ACC112 (cell line): Measurements from ENCODE around the gene TDRD12.
"Not testable (repeated sequence)": the region's sequence is repeated elsewhere in the genome, so short reads cannot be mapped to it uniquely, and the experiment has no call there.

Source experiments
- H2AFZ ChIP-seq: fragments of 200-600 bp; sonication (generic); one replicate; pipeline ENCODE4 v1.6.0; 2017; ENCODE audit warnings: antibody characterized with exemption, low read length; ENCODE audit not compliant: unreplicated experiment
- H3K27ac ChIP-seq: fragments of 200-600 bp; sonication (generic); 2 replicates; pipeline ENCODE4 v1.5.1; 2014; ENCODE audit warnings: low read depth, mild to moderate bottlenecking, antibody characterized with exemption, low read length, moderate library complexity
- H3K27me3 ChIP-seq: fragments of 200-600 bp; sonication (generic); 2 replicates; pipeline ENCODE4 v1.6.1; 2014; ENCODE audit warnings: mild to moderate bottlenecking, antibody characterized with exemption, low read length, moderate library complexity, mixed read lengths; ENCODE audit not compliant: insufficient read depth
- H3K36me3 ChIP-seq: fragments of 200-600 bp; sonication (generic); 2 replicates; pipeline ENCODE4 v1.6.1; 2016; ENCODE audit warnings: mild to moderate bottlenecking, antibody characterized with exemption, low read length, moderate library complexity, mixed read lengths; ENCODE audit not compliant: insufficient read depth
- H3K4me1 ChIP-seq: fragments of 200-600 bp; sonication (generic); one replicate; pipeline ENCODE4 v1.6.1; 2016; ENCODE audit warnings: low read length, mixed read lengths; ENCODE audit not compliant: insufficient read depth, unreplicated experiment, control insufficient read depth
- H3K4me3 ChIP-seq: fragments of 200-600 bp; sonication (generic); 2 replicates; pipeline ENCODE4 v1.5.1; 2014; ENCODE audit warnings: mild to moderate bottlenecking, low read depth, low read length
- H3K79me2 ChIP-seq: fragments of 200-600 bp; sonication (generic); one replicate; pipeline ENCODE4 v1.6.0; 2016; ENCODE audit warnings: low read length; ENCODE audit not compliant: control insufficient read depth, unreplicated experiment, insufficient read depth

TDRD12 gene

GRCh38 chr19:32677657-32678056 lies 41.9 kb upstream of the TDRD12 start:
- peaks cover 22% of the 10 kb centered on the region for H3K27me3 ChIP-seq
- no peak overlapping the region for H2AFZ ChIP-seq
- H3K4me1 ChIP-seq, result no peaks in the 10 kb centered on the region
- no peak overlapping the region for H3K4me3 ChIP-seq
- H3K36me3 ChIP-seq, result no peaks in the 10 kb centered on the region
- H3K79me2 ChIP-seq, result peaks cover 20% of the 10 kb centered on the region
- no peak overlapping the region for H3K27ac ChIP-seq

- Histone ChIP-seq H2AFZ (no peak overlapping the region), H3K4me3 (no peak overlapping the region), H3K27me3 (peaks cover 19% of the 10 kb centered on the region), H3K79me2 (no peaks in the 10 kb centered on the region), H3K36me3 (no peaks in the 10 kb centered on the region), H3K27ac (no peak overlapping the region), H3K4me1 (no peaks in the 10 kb centered on the region)
These were observed 38.6 kb upstream of the TDRD12 start for GRCh38 chr19:32680986-32681385.

GRCh38 chr19:32682317-32682716 lies 37.2 kb upstream of the TDRD12 start:
- no peak overlapping the region for H3K4me3 ChIP-seq
- H2AFZ ChIP-seq, result no peak overlapping the region
- H3K27me3 ChIP-seq, result peaks cover 6% of the 10 kb centered on the region
- no peaks in the 10 kb centered on the region for H3K4me1 ChIP-seq
- H3K79me2 ChIP-seq, result no peaks in the 10 kb centered on the region
- no peaks in the 10 kb centered on the region for H3K36me3 ChIP-seq
- no peak overlapping the region for H3K27ac ChIP-seq

- H3K27me3 ChIP-seq, result no peaks in the 10 kb centered on the region
- no peak overlapping the region for H2AFZ ChIP-seq
- H3K36me3 ChIP-seq, result no peaks in the 10 kb centered on the region
- H3K27ac ChIP-seq, result no peak overlapping the region
- H3K4me3 ChIP-seq, result no peak overlapping the region
- H3K79me2 ChIP-seq, result peaks cover under 1% of the 10 kb centered on the region
- peaks cover 8% of the 10 kb centered on the region for H3K4me1 ChIP-seq
These were observed 32.6 kb upstream of the TDRD12 start for GRCh38 chr19:32686847-32687475.

GRCh38 chr19:32687681-32688080 lies 31.9 kb upstream of the TDRD12 start:
- Histone ChIP-seq H3K4me3 (no peak overlapping the region), H3K27ac (no peak overlapping the region), H3K79me2 (peaks cover 8% of the 10 kb centered on the region), H3K4me1 (peaks cover 8% of the 10 kb centered on the region), H3K27me3 (no peaks in the 10 kb centered on the region), H3K36me3 (no peaks in the 10 kb centered on the region), H2AFZ (no peak overlapping the region)

GRCh38 chr19:32688311-32688710 lies 31.3 kb upstream of the TDRD12 start:
- no peak overlapping the region for H3K27ac ChIP-seq
- H3K4me1 ChIP-seq, result peaks cover 9% of the 10 kb centered on the region
- no peaks in the 10 kb centered on the region for H3K27me3 ChIP-seq
- peaks cover 14% of the 10 kb centered on the region for H3K79me2 ChIP-seq
- no peaks in the 10 kb centered on the region for H3K36me3 ChIP-seq
- no peak overlapping the region for H3K4me3 ChIP-seq
- no peak overlapping the region for H2AFZ ChIP-seq

GRCh38 chr19:32691291-32691951 lies 28.1 kb upstream of the TDRD12 start, which contains the start of gene NUDT19:
NUDT19 (plus strand) TSS chr19:32691821; CDS start chr19:32691961, 140 bp downstream.
- H3K27me3 ChIP-seq, result no peaks in the 10 kb centered on the region
- H3K36me3 ChIP-seq, result no peaks in the 10 kb centered on the region
- H3K27ac ChIP-seq, result peak within 1 kb of the TSS; percentile 53; the same call in 1 of the 2 replicates
- H2AFZ ChIP-seq, result peak within 1 kb of the TSS; percentile 74
- H3K79me2 ChIP-seq, result peaks cover 39% of the 10 kb centered on the region
- H3K4me3 ChIP-seq, result peak within 1 kb of the TSS; percentile 86
- peaks cover 14% of the 10 kb centered on the region for H3K4me1 ChIP-seq

- Histone ChIP-seq H3K27ac (peak overlapping the region; percentile 53; the same call in 1 of the 2 replicates), H3K27me3 (no peaks in the 10 kb centered on the region), H3K36me3 (no peaks in the 10 kb centered on the region), H3K79me2 (peaks cover 45% of the 10 kb centered on the region), H2AFZ (peak overlapping the region; percentile 74), H3K4me3 (peak overlapping the region; percentile 86), H3K4me1 (peaks cover 14% of the 10 kb centered on the region)
These were observed 27.4 kb upstream of the TDRD12 start for GRCh38 chr19:32691952-32692726.

- Histone ChIP-seq H2AFZ (no peak overlapping the region), H3K79me2 (peaks cover 50% of the 10 kb centered on the region), H3K27me3 (no peaks in the 10 kb centered on the region), H3K36me3 (no peaks in the 10 kb centered on the region), H3K27ac (peak overlapping the region; percentile 53; the same call in 1 of the 2 replicates), H3K4me1 (peaks cover 14% of the 10 kb centered on the region), H3K4me3 (peak overlapping the region; percentile 86)
These were observed 26.9 kb upstream of the TDRD12 start for GRCh38 chr19:32692727-32693061.

- peak overlapping the region; percentile 86 for H3K4me3 ChIP-seq
- H3K27me3 ChIP-seq, H3K36me3 ChIP-seq, H2AFZ ChIP-seq, H3K27ac ChIP-seq: not testable (repeated sequence)
- peaks cover 14% of the 10 kb centered on the region for H3K4me1 ChIP-seq
- H3K79me2 ChIP-seq, result peaks cover 54% of the 10 kb centered on the region
These were observed 26.1 kb upstream of the TDRD12 start for GRCh38 chr19:32693151-32694108.
